GM21737 (cell line): ENCODE measurements around the gene CYTH1.

Experiments
- ATAC-seq: cut with Tn5 transposase; IDR thresholded peaks from one replicate; pipeline ENCODE4 v1.9.1; 2021; ENCODE audit warnings: mild to moderate bottlenecking, moderate library complexity; ENCODE audit not compliant: unreplicated experiment

CYTH1 gene

GRCh38 chr17:78806451-78806850 is 24.4 kb upstream of the CYTH1 start:
- no peak for ATAC-seq

- no peak for ATAC-seq
Measured at GRCh38 chr17:78805301-78805700, 23.2 kb upstream of the CYTH1 start.

GRCh38 chr17:78804777-78805176 is 22.7 kb upstream of the CYTH1 start:
- ATAC-seq: no peak

GRCh38 chr17:78803186-78803845 is 21.2 kb upstream of the CYTH1 start:
- no peak for ATAC-seq

GRCh38 chr17:78802459-78802858 is 20.4 kb upstream of the CYTH1 start:
- no peak for ATAC-seq

- ATAC-seq: no peak
Measured at GRCh38 chr17:78802008-78802407, 19.9 kb upstream of the CYTH1 start.

- ATAC-seq: no peak
Measured at GRCh38 chr17:78800132-78800931, 18.3 kb upstream of the CYTH1 start.

GRCh38 chr17:78798695-78799559 is 16.9 kb upstream of the CYTH1 start:
- ATAC-seq: no peak

- no peak for ATAC-seq
Measured at GRCh38 chr17:78797691-78798585, 15.9 kb upstream of the CYTH1 start.

GRCh38 chr17:78797213-78797612 is 15.1 kb upstream of the CYTH1 start:
- ATAC-seq: no peak

- ATAC-seq: no peak
Measured at GRCh38 chr17:78796517-78796900, 14.4 kb upstream of the CYTH1 start.

GRCh38 chr17:78795861-78796516 is 13.9 kb upstream of the CYTH1 start:
- ATAC-seq: no peak

GRCh38 chr17:78794864-78795640 is 13.0 kb upstream of the CYTH1 start:
- ATAC-seq: no peak

- no peak for ATAC-seq
Measured at GRCh38 chr17:78794399-78794798, 12.3 kb upstream of the CYTH1 start.

GRCh38 chr17:78793968-78794367 is 11.9 kb upstream of the CYTH1 start:
- ATAC-seq: no peak

- ATAC-seq: no peak
Measured at GRCh38 chr17:78793415-78793814, 11.3 kb upstream of the CYTH1 start.

GRCh38 chr17:78791840-78792709 is 10.0 kb upstream of the CYTH1 start:
- ATAC-seq: no peak

- ATAC-seq: no peak
Measured at GRCh38 chr17:78790552-78790951, 8.5 kb upstream of the CYTH1 start.
